ENCODE measurements around the gene DCAF7.

GRCh38 chr17:63600569-63601438, 50.5 kb downstream of the DCAF7 start, which contains the start of gene TACO1:
- TF ChIP-seq POLR2A (IDR thresholded peaks at IDR 0.05) (no peak), CTCF (IDR thresholded peaks at IDR 0.05) (peak in 1 of 7 experiments; percentile 16)
